ENCODE results near the gene QSOX1. TPM values are rescaled to one million over a fixed set of nuclear protein-coding genes. Genes with fewer than 3 reads are reported as not detected.

QSOX1 gene
- total and polyA plus RNA-seq, 9 of the 15 experiments (the other 6 are each of a cell fraction or from before 2014, with no cell fraction given) = 4.0 to 53.1 (median 15.0) TPM

DNA sequence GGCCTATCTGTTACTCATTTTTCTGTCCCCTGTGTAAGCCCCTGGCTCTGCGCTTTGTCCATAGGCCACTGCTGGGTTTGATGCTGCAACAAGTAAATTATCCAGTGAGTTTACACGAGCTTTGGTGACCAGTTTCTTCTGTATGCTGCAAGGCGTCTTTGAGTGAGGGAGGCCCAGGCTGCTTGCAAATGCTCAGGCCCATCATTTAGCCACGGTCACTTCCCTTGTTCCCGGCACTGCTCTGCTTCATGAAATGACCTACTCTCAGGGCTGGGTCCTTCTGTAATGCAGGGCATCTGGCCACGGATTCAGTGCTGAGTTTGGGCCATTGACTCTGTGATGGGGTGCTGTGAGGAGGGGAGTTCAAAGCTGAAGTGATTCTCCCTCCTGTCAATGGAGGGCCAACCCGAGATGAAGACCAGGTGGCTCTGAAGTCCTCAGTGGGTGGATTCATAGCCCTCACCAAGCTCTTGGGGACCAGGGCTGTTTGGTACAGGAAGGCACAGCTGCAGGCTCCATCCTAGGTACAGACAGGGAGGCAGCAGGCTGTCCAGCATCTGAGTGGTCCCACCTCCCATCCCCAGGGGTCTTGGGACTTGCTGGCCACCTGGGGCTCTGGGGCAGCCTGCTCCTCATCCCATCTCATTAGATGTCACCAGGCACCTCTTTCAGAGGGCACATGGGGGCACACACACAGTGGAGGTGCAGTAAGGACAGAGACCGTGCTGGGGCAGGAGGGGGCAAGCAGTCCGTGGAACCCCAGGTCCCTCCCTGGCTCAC is 97.0 kb downstream of the QSOX1 start (continued):
- TF ChIP-seq ETV6 (IDR thresholded peaks at IDR 0.05; ENCODE audit: borderline replicate concordance in 1 of 2, low read depth in 2 of 2, low read length in 1 of 2) (no peak), ETV6 (CRISPR knock-in tag; IDR thresholded peaks at IDR 0.05; ENCODE audit: borderline replicate concordance) (no peak)

DNA sequence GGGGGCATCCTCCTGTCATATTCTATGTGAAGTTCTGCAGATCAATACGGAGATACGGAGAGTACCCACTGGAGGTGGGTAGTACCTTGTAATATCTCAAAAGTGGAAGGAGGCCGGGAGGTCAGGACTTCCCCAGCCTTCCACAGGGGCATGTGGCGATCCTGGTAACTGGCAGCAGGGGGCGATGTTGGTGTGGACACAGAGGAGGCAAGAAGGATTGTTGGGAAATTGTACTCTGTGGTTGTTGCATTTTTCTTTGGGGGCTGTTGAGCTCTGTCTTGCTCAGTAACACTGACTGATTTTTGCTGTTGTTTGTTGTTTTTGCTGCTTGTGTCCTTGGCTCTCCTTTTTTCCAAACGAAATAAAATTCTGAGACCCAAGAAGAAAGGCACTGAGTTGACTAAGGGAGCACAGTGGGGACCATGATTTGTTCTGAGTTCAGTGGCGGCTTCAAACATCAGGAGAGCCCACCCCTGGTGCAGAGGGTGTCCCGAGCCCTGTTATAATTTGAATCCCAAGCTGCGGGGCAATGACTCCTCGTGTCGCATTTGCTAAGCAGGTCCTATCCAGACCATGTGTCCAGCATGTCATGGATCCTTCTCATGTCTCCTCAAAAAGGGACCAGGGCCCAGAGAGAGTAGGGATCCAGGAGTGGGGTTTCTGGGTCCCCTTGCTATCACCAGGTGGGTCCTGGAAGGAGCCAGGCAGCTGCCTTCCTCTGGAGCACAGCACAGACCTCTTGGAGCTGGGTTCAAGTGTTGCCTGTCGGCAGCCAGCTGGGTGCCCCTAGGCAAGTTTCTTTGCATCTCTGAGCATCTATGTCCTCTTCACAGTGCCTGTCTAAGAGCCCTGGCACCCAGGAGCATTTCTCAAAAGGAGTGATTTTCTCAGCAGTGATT is 98.2 kb downstream of the QSOX1 start:
- H3K27me3 ChIP-seq (ENCODE audit: control insufficient read depth in 2 of 2, insufficient read depth in 2 of 2, low read length in 2 of 2) = peaks cover 17 to 47% of the 10 kb centered on the region in 2 experiments; a peak in 4 of 5 replicates
- H3K4me1 ChIP-seq (replicated peaks in 1 of 2; ENCODE audit: control insufficient read depth in 2 of 2, insufficient read depth in 2 of 2, low read length in 2 of 2) = peaks cover 0 to 21% of the 10 kb centered on the region in 2 experiments; a peak in 3 of 5 replicates
- no peak overlapping the region for H3K27ac ChIP-seq (ENCODE audit: extremely low read depth, low read depth, low read length)
- ChIA-PET CTCF (ENCODE audit: low intra/inter-chr PET ratio) (interaction anchor here (0.5 to 4.2 kb wide), 8 partner anchors 10 to 1172 kb away, joined by 3 to 41 read pairs (median 5); no protein-coding TSS in a partner anchor), POLR2A (interaction anchor here (1.0 to 1.5 kb wide), 3 partner anchors 8 to 67 kb away, joined by 3 to 6 read pairs (median 3); no protein-coding TSS in a partner anchor)
- no peaks in the 10 kb centered on the region for H3K9me1 ChIP-seq (ENCODE audit: control insufficient read depth, insufficient read depth, low read length)
- H3K9me3 ChIP-seq (replicated peaks; ENCODE audit: control insufficient read depth, insufficient read depth, low read depth, low read length) = no peaks in the 10 kb centered on the region
- intact Hi-C loops (cut with micrococcal nuclease) = loop anchor here (1.0 to 5.0 kb wide), 5 partner anchors 64 to 229 kb away; no protein-coding TSS in a partner anchor
- ATAC-seq (peak; percentile 82), DNase-seq (ENCODE audit: extremely low read depth in 1 of 4, low spot score in 3 of 4) (peak; percentile 81 to 88 (median 86)), FAIRE-seq (peak; percentile 91)
- no peak overlapping the region for H3K9ac ChIP-seq (ENCODE audit: insufficient read depth in 1 of 2, low read depth in 2 of 2, low read length in 2 of 2)
- H4K20me1 ChIP-seq (replicated peaks; ENCODE audit: control insufficient read depth, insufficient read depth, low read length) = peaks cover 4% of the 10 kb centered on the region; the same call in 1 of the 2 replicates
- peak overlapping the region; percentile 23 for H2AFZ ChIP-seq (ENCODE audit: low read depth, low read length)
- BruUV-seq (replicated peaks) = no TSS peak
- no peak overlapping the region for H3K4me2 ChIP-seq (ENCODE audit: insufficient read depth, low read length)
- 12% methylated on average over 12 of the region's 12 CpGs for WGBS (ENCODE audit: insufficient coverage, low coverage, missing lambda C conversion rate)
- H3K36me3 ChIP-seq (ENCODE audit: control insufficient read depth, insufficient read depth, low read length) = no peaks in the 10 kb centered on the region
- H3K4me3 ChIP-seq = no peak overlapping the region
- H3K79me2 ChIP-seq (ENCODE audit: control insufficient read depth, insufficient read depth, low read length) = no peaks in the 10 kb centered on the region
- in situ Hi-C loops (cut with MboI) = loop anchor here (5.0 to 25.0 kb wide), 3 partner anchors 164 to 909 kb away; no protein-coding TSS in a partner anchor
- TF ChIP-seq, protein P1, sequence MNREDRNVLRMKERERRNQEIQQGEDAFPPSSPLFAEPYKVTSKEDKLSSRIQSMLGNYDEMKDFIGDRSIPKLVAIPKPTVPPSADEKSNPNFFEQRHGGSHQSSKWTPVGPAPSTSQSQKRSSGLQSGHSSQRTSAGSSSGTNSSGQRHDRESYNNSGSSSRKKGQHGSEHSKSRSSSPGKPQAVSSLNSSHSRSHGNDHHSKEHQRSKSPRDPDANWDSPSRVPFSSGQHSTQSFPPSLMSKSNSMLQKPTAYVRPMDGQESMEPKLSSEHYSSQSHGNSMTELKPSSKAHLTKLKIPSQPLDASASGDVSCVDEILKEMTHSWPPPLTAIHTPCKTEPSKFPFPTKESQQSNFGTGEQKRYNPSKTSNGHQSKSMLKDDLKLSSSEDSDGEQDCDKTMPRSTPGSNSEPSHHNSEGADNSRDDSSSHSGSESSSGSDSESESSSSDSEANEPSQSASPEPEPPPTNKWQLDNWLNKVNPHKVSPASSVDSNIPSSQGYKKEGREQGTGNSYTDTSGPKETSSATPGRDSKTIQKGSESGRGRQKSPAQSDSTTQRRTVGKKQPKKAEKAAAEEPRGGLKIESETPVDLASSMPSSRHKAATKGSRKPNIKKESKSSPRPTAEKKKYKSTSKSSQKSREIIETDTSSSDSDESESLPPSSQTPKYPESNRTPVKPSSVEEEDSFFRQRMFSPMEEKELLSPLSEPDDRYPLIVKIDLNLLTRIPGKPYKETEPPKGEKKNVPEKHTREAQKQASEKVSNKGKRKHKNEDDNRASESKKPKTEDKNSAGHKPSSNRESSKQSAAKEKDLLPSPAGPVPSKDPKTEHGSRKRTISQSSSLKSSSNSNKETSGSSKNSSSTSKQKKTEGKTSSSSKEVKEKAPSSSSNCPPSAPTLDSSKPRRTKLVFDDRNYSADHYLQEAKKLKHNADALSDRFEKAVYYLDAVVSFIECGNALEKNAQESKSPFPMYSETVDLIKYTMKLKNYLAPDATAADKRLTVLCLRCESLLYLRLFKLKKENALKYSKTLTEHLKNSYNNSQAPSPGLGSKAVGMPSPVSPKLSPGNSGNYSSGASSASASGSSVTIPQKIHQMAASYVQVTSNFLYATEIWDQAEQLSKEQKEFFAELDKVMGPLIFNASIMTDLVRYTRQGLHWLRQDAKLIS (CRISPR knock-in tag; IDR thresholded peaks at IDR 0.05) = no peak
- TF ChIP-seq, protein P2, sequence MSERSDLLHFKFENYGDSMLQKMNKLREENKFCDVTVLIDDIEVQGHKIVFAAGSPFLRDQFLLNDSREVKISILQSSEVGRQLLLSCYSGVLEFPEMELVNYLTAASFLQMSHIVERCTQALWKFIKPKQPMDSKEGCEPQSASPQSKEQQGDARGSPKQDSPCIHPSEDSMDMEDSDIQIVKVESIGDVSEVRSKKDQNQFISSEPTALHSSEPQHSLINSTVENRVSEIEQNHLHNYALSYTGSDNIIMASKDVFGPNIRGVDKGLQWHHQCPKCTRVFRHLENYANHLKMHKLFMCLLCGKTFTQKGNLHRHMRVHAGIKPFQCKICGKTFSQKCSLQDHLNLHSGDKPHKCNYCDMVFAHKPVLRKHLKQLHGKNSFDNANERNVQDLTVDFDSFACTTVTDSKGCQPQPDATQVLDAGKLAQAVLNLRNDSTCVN (CRISPR knock-in tag; IDR thresholded peaks at IDR 0.05) = no peak
- TF ChIP-seq, protein P3, sequence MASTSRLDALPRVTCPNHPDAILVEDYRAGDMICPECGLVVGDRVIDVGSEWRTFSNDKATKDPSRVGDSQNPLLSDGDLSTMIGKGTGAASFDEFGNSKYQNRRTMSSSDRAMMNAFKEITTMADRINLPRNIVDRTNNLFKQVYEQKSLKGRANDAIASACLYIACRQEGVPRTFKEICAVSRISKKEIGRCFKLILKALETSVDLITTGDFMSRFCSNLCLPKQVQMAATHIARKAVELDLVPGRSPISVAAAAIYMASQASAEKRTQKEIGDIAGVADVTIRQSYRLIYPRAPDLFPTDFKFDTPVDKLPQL (IDR thresholded peaks at IDR 0.05; ENCODE audit: extremely low read depth, insufficient read length) = no peak
- 0 out of 2 replicates have a peak, but pooled peaks have one; percentile 23 for TF ChIP-seq ATF7 (IDR thresholded peaks at IDR 0.05)
- peak in 1 of 3 experiments; percentile 9 for TF ChIP-seq YY1 (IDR thresholded peaks at IDR 0.05; ENCODE audit: borderline replicate concordance in 1 of 3, control insufficient read depth in 1 of 3, extremely low read depth in 1 of 3, insufficient read depth in 3 of 3, insufficient read length in 1 of 3, insufficient replicate concordance in 2 of 3, low read depth in 1 of 3, low read length in 2 of 3)
- peak; percentile 87 to 97 for TF ChIP-seq RAD21 (CRISPR knock-in tag; conservative IDR thresholded peaks at IDR 0.05 in 1 of 2, IDR thresholded peaks at IDR 0.05 in 1 of 2)

Measured in K562 (cell line).